ENCODE measurements around the gene RPS6KB2. TPM values are rescaled to one million over a fixed set of nuclear protein-coding genes. Genes with fewer than 3 reads are reported as not detected.

RPS6KB2 gene
- total and polyA plus RNA-seq, 9 of the 15 experiments (the other 6 are each of a cell fraction or from before 2014, with no cell fraction given): 0.42 to 122 (median 82.6) TPM

GRCh38 chr11:67420646-67421429, 7.5 kb upstream of the RPS6KB2 start (continued):
- TF ChIP-seq AFF1 (IDR thresholded peaks at IDR 0.05; ENCODE audit: low read depth in 1 of 2, partially characterized antibody in 2 of 2) (no peak), LCOR (CRISPR knock-in tag; IDR thresholded peaks at IDR 0.05) (no peak), ZNF609 (CRISPR knock-in tag; IDR thresholded peaks at IDR 0.05; ENCODE audit: borderline replicate concordance) (no peak), EZH2 (IDR thresholded peaks at IDR 0.05; ENCODE audit: borderline replicate concordance, low read depth, low read length) (no peak), ZNF589 (CRISPR knock-in tag; IDR thresholded peaks at IDR 0.05; ENCODE audit: low read depth) (no peak), RHOXF2B (CRISPR knock-in tag; conservative IDR thresholded peaks at IDR 0.05) (no peak), OTX1 (CRISPR knock-in tag; IDR thresholded peaks at IDR 0.05) (no peak), MLLT1 (IDR thresholded peaks at IDR 0.05) (no peak), TEAD4 (IDR thresholded peaks at IDR 0.05; ENCODE audit: low read length) (no peak), TEAD4 (CRISPR knock-in tag; IDR thresholded peaks at IDR 0.05; ENCODE audit: borderline replicate concordance) (no peak), MYC (IDR thresholded peaks at IDR 0.05; ENCODE audit: low read depth, low read length) (peak; percentile 66), MYC (CRISPR knock-in tag; IDR thresholded peaks at IDR 0.05; ENCODE audit: borderline replicate concordance, low read depth) (no peak), MBD2 (IDR thresholded peaks at IDR 0.05; ENCODE audit: borderline replicate concordance, low read depth) (no peak), CXXC5 (CRISPR knock-in tag; IDR thresholded peaks at IDR 0.05) (peak; percentile 89), RBFOX2 (IDR thresholded peaks at IDR 0.05; ENCODE audit: low read depth, low read length) (peak; percentile 87), SRSF1 (IDR thresholded peaks at IDR 0.05; ENCODE audit: low read depth, low read length) (no peak), CHD4 (IDR thresholded peaks at IDR 0.05; ENCODE audit: insufficient read depth, insufficient replicate concordance, low read depth, low read length, poor library complexity, severe bottlenecking) (no peak)

Measured in K562 (cell line).